Endothelial cell of umbilical vein (primary cell): ENCODE results near the gene FREM1. TPM values are rescaled to one million over a fixed set of nuclear protein-coding genes. Genes with fewer than 3 reads are reported as not detected.

Experiments used
- BruUV-seq: library from RNA; stranded (reverse); fragments of 400-500 nt; replicated peaks from 2 replicates; lab custom pipeline; 2021; lab: Mats Ljungman, UMichigan
- CTCF ChIA-PET: fragments of 300-600, 350-600 bp; sonication (Branson Sonifier 250); formaldehyde crosslinking; loops from one replicate; lab custom pipeline; 2021; ENCODE audit warnings: antibody characterized with exemption, inconsistent platforms; lab: Charles Lee
- POLR2A ChIA-PET: fragments of 300-600, 350-600 bp; sonication (Branson Sonifier 250); formaldehyde crosslinking; loops from one replicate; lab custom pipeline; 2021; ENCODE audit warnings: antibody characterized with exemption, inconsistent platforms; lab: Charles Lee
- DNase-seq: peaks from one replicate; pipeline ENCODE4 v3.0.0-alpha.2; 2011; ENCODE audit warnings: low read depth, low spot score
- FAIRE-seq: peaks from 2 replicates; lab custom pipeline; 2011; peaks lifted over from hg19 to GRCh38; lab: Jason Lieb, UNC
- H2AFZ ChIP-seq: 2 replicates; pipeline ENCODE4 v1.6.0; 2012; ENCODE audit warnings: low read depth, low read length, control low read depth, inconsistent platforms
- H3K27ac ChIP-seq: 2 replicates; pipeline ENCODE4 v1.5.1; 2011; ENCODE audit warnings: low read depth, mild to moderate bottlenecking, control low read depth, low read length, moderate library complexity; ENCODE audit not compliant: insufficient read depth
- H3K27me3 ChIP-seq, 2 experiments: 2 replicates each; pipeline versions ENCODE4 v1.6.0 to v1.6.1; 2011; ENCODE audit warnings: low read length in 2 of 2, mixed read lengths in 1 of 2; ENCODE audit not compliant: control insufficient read depth in 2 of 2, insufficient read depth in 2 of 2
- H3K36me3 ChIP-seq, 2 experiments: 2 replicates in 1 of 2; 3 replicates in 1 of 2; pipeline ENCODE4 v1.5.1; 2011; ENCODE audit warnings: low read length in 2 of 2, mild to moderate bottlenecking in 1 of 2, moderate library complexity in 1 of 2; ENCODE audit not compliant: control insufficient read depth in 2 of 2, insufficient read depth in 2 of 2; ENCODE audit errors: extremely low read depth in 1 of 2
- H3K4me1 ChIP-seq: 3 replicates; pipeline ENCODE4 v1.5.1; 2011; ENCODE audit warnings: mild to moderate bottlenecking, low read length; ENCODE audit not compliant: control insufficient read depth, insufficient read depth; ENCODE audit errors: extremely low read depth
- H3K4me2 ChIP-seq: 2 replicates; pipeline ENCODE4 v1.6.1; 2011; ENCODE audit warnings: low read length, control low read depth, mixed read lengths; ENCODE audit not compliant: insufficient read depth
- H3K4me3 ChIP-seq, 3 experiments: fragments of 200-600 bp in 1 of 3; sonication (generic), shearing (Covaris generic) in 1 of 3; replicated peaks in 1 of 3; 2 replicates each; pipeline ENCODE4 v1.5.1; 2011 to 2016; ENCODE audit warnings: control low read depth in 3 of 3, low read length in 3 of 3, mild to moderate bottlenecking in 2 of 3, inconsistent platforms in 1 of 3, low read depth in 1 of 3, moderate library complexity in 1 of 3; ENCODE audit not compliant: insufficient read depth in 1 of 3
- H3K79me2 ChIP-seq: 2 replicates; pipeline ENCODE4 v1.6.0; 2012; ENCODE audit warnings: low read length, inconsistent platforms; ENCODE audit not compliant: control insufficient read depth, insufficient read depth
- H3K9ac ChIP-seq: replicated peaks from 2 replicates; pipeline ENCODE3; 2011; ENCODE audit warnings: low read length, control low read depth; ENCODE audit not compliant: insufficient read depth; ENCODE audit errors: extremely low read depth
- H3K9me1 ChIP-seq: replicated peaks from 3 replicates; pipeline ENCODE4 v1.6.0; 2011; ENCODE audit warnings: mild to moderate bottlenecking, low read length; ENCODE audit not compliant: control insufficient read depth, insufficient read depth; ENCODE audit errors: extremely low read depth
- H3K9me3 ChIP-seq: replicated peaks from 2 replicates; pipeline ENCODE4 v1.5.1; 2012; ENCODE audit warnings: low read length, inconsistent platforms; ENCODE audit not compliant: control insufficient read depth, insufficient read depth
- H4K20me1 ChIP-seq: replicated peaks from 2 replicates; pipeline ENCODE3; 2011; ENCODE audit warnings: mild to moderate bottlenecking, low read length; ENCODE audit not compliant: control insufficient read depth, insufficient read depth; ENCODE audit errors: extremely low read depth
- EZH2 ChIP-seq: IDR thresholded peaks from 2 replicates; pipeline ENCODE4 v1.6.1; 2012; ENCODE audit warnings: borderline replicate concordance, low read depth, mild to moderate bottlenecking, moderate library complexity, low read length, inconsistent platforms; ENCODE audit not compliant: severe bottlenecking
- FOS ChIP-seq: IDR thresholded peaks from 2 replicates; pipeline ENCODE4 v1.6.1; 2011; ENCODE audit warnings: mild to moderate bottlenecking, low read length, moderate library complexity, borderline replicate concordance; ENCODE audit not compliant: insufficient read depth
- GATA2 ChIP-seq: IDR thresholded peaks from 2 replicates; pipeline ENCODE4 v1.7.0; 2011; ENCODE audit warnings: low read depth, mild to moderate bottlenecking, moderate library complexity, mixed read lengths, low read length; ENCODE audit not compliant: insufficient read length, insufficient read depth
- JUN ChIP-seq: IDR thresholded peaks from 2 replicates; pipeline ENCODE4 v1.6.1; 2011; ENCODE audit warnings: borderline replicate concordance, low read depth; ENCODE audit not compliant: insufficient read length, insufficient read depth
- MYC ChIP-seq: IDR thresholded peaks from one replicate; pipeline ENCODE4 v1.6.1; 2011; ENCODE audit warnings: mild to moderate bottlenecking, low read depth, low read length
- POLR2A ChIP-seq: IDR thresholded peaks from 2 replicates; pipeline ENCODE4 v1.6.1; 2012; ENCODE audit warnings: low read depth, mild to moderate bottlenecking, control low read depth, low read length
- POLR2AphosphoS5 ChIP-seq: IDR thresholded peaks from 2 replicates; pipeline ENCODE4 v1.6.1; 2012; ENCODE audit warnings: low read depth, mild to moderate bottlenecking, control low read depth, low read length, moderate library complexity; ENCODE audit not compliant: insufficient read depth
- dilution Hi-C: fragments of 300-500 bp; cut with MboI; formaldehyde crosslinking; loops from one replicate; pipeline ENCODE4 v1.15.0; 2019; ENCODE audit warnings: low sequenced_read_pairs; ENCODE audit not compliant: extremely low pct_ligation_motif_present
- intact Hi-C: fragments of 100-400 bp; cut with micrococcal nuclease; formaldehyde crosslinking; loops from one replicate; pipeline ENCODE4 v1.10.0; 2022
- polyA plus RNA-seq, 4 experiments: library from polyadenylated mRNA; depleted of rRNA in 3 of 4; stranded (reverse) in 3 of 4; unstranded in 1 of 4; fragments of >200 nt; gene quantifications; 2 replicates each; pipeline versions ENCODE4 v1.2.1 to v1.2.3, GENCODE V29; 2011 to 2012; ENCODE audit warnings: missing spikeins in 1 of 4
- total RNA-seq: library from RNA; stranded (reverse); gene quantifications from 2 replicates; pipeline ENCODE4 v1.2.3, GENCODE V29; 2021
- TF ChIP-seq, protein P1 (sequence below), 2 donors: IDR thresholded peaks; 1 replicate in 1 of 2; 2 replicates in 1 of 2; pipeline ENCODE4 v1.5.1; 2011; ENCODE audit warnings: low read length in 2 of 2, mild to moderate bottlenecking in 2 of 2, moderate library complexity in 2 of 2, control low read depth in 1 of 2, inconsistent platforms in 1 of 2, low read depth in 1 of 2; ENCODE audit not compliant: insufficient read depth in 1 of 2; ENCODE audit errors: extremely low read depth in 1 of 2
- TF ChIP-seq, protein P2 (sequence below): IDR thresholded peaks from 2 replicates; pipeline ENCODE4 v1.6.1; 2011; ENCODE audit not compliant: insufficient read depth, insufficient read length

FREM1 gene
- total and polyA plus RNA-seq, 2 donors (not counting 3 experiments of a cell fraction or from before 2014, with no cell fraction given), result 0.10 to 0.29 TPM

DNA sequence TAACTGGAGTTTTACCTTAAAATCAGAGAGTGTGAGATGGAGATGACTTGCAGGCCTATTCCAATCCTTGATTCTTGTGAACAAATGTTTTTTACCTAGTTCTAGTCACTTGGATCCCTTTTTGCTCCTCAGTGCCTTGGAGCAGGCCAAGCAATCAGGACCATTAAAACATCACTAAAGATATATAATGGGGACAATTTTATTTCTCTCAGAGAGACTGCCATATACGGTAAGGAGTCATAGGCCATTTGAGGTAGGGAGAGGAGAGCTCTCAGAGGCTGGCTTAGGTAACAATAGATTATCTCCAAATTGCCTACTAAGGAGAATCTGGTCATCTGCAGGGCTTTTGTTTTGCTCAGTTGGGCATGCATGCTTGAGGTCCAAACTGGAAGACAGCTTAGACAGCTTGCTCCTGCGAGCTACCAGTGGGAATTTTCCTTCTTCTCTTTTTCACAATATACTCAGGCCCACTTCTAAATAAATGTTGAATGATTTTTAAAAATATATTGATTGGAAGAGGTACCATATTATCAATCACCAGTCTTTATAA lies 44.0 kb downstream of the FREM1 start:
- H3K4me3 ChIP-seq, result no peak overlapping the region
- TF ChIP-seq EZH2 (no peak), GATA2 (no peak), JUN (no peak), POLR2AphosphoS5 (no peak), MYC (no peak), POLR2A (no peak), FOS (no peak)
- TF ChIP-seq, protein P1, sequence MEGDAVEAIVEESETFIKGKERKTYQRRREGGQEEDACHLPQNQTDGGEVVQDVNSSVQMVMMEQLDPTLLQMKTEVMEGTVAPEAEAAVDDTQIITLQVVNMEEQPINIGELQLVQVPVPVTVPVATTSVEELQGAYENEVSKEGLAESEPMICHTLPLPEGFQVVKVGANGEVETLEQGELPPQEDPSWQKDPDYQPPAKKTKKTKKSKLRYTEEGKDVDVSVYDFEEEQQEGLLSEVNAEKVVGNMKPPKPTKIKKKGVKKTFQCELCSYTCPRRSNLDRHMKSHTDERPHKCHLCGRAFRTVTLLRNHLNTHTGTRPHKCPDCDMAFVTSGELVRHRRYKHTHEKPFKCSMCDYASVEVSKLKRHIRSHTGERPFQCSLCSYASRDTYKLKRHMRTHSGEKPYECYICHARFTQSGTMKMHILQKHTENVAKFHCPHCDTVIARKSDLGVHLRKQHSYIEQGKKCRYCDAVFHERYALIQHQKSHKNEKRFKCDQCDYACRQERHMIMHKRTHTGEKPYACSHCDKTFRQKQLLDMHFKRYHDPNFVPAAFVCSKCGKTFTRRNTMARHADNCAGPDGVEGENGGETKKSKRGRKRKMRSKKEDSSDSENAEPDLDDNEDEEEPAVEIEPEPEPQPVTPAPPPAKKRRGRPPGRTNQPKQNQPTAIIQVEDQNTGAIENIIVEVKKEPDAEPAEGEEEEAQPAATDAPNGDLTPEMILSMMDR (IDR thresholded peaks at IDR 0.05; ENCODE audit: extremely low read depth in 1 of 2, insufficient read depth in 1 of 2, low read depth in 1 of 2, low read length in 2 of 2), result no peak
- TF ChIP-seq, protein P2, sequence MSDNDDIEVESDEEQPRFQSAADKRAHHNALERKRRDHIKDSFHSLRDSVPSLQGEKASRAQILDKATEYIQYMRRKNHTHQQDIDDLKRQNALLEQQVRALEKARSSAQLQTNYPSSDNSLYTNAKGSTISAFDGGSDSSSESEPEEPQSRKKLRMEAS, result no peak
- FAIRE-seq (no peak), DNase-seq (no peak)
- H3K4me2 ChIP-seq, result no peak overlapping the region
- H3K9me1 ChIP-seq, result no peaks in the 10 kb centered on the region
- dilution Hi-C loops, result no loop called here
- intact Hi-C loops, result no loop called here
- CTCF ChIA-PET, result interaction anchor here (1.2 kb wide), 1 partner anchor 20 kb away, joined by 3 read pairs; no protein-coding TSS in a partner anchor
- no peak overlapping the region for H3K27ac ChIP-seq
- H4K20me1 ChIP-seq, result no peaks in the 10 kb centered on the region
- H2AFZ ChIP-seq, result no peak overlapping the region
- POLR2A ChIA-PET, result no interaction called here
- no TSS peak for BruUV-seq
- no peaks in the 10 kb centered on the region for H3K79me2 ChIP-seq
- H3K36me3 ChIP-seq, result no peaks in the 10 kb centered on the region
- H3K27me3 ChIP-seq, result peaks cover 0 to 2% of the 10 kb centered on the region in 2 experiments
- H3K4me1 ChIP-seq, result peaks cover 9% of the 10 kb centered on the region
- H3K9me3 ChIP-seq, result no peaks in the 10 kb centered on the region
- H3K9ac ChIP-seq, result no peak overlapping the region
